HG03060 (cell line): ENCODE results near the gene DNASE1L1.

Experiments used
- ATAC-seq: cut with Tn5 transposase; IDR thresholded peaks from one replicate; pipeline ENCODE4 v1.9.1; 2021; ENCODE audit warnings: low read depth, moderate number of reproducible peaks; ENCODE audit not compliant: unreplicated experiment

DNASE1L1 gene

GRCh38 chrX:154436983-154437752 lies 28.1 kb upstream of the DNASE1L1 start, which contains the start of gene GDI1:
Gene GDI1, plus strand, starts transcription at chrX:154437154. Its CDS starts 101 bp downstream, at chrX:154437255.
- ATAC-seq = no peak

- no peak for ATAC-seq
These were observed 27.4 kb upstream of the DNASE1L1 start for GRCh38 chrX:154436374-154436982.

GRCh38 chrX:154435171-154435733 lies 26.2 kb upstream of the DNASE1L1 start:
- no peak for ATAC-seq

DNA sequence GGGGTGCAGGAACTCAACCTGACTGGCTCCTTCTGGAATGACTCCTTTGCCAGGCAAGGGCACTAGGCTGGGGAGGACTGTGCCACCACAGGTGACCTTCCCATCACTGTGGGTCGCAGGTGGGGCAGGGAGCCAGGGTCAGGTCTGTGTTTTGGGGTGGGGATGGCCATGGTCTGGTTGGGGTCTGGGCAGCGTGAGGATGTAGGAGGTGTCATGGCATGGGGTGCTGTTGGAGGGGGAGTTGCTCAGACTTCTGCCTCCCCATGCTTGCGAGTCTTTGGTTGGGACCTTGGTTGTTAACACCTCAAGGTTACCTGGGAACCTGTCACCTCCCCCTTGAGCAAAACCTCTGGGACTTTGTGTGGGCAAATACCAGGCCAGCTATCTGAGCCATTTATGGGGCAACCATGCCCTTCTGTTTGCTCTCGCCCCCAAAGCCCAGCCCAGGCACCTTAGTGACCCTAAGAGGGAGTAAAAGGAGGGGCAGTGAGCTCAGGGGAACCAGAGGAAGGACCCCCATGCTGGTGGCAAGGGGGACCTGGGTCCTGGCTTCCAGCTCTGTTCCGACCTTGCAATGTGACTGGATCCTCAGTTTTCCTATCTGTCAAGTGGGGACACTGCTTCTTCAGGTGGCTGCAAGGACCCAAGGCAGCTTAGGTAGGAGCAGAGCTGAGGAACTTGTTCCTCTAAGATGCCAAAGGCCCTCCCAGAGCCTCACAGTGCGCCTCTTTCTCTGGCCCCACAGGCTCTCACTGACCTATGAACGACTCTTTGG lies 25.5 kb upstream of the DNASE1L1 start:
- no peak for ATAC-seq

DNA sequence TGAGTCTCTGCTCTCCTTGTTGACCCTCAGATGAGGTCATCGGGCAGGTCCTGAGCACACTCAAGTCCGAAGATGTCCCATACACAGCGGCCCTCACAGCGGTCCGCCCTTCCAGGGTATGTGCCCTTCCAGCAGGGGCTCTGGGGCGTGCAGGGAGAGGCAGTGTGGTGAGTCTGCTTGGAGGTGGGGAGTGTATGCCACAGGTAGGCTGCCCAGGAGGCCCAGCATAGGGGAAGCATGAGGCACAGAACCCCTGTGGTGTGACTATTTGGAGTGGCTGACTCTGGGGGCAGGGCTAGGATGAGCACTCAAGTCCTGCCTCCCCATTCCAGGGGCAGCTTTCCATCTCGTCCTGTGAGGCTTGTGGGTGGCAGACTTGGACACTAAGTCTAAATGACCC lies 24.6 kb upstream of the DNASE1L1 start:
- no peak for ATAC-seq

- no peak for ATAC-seq
These were observed 23.2 kb upstream of the DNASE1L1 start for GRCh38 chrX:154432210-154432609.

DNA sequence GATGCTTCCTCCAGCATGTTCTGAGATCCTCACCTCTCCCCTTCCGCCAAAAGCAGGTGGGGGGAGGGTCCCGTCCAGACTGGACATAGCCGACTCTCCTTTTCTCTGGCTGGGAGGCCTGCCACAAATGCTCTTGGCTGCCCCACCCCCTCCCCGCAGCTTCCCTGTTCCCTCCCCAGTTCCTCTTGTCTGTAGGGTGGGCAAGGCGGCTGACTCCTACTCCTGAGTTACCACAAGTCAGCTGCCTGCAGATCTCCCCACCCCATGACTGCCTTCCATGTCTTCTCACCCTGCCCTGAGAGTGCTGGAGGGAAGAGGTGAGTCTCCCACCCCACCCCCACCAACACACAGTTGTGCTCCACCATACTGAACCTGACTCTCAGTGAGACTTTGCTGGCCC lies 22.3 kb upstream of the DNASE1L1 start:
- no peak for ATAC-seq

DNA sequence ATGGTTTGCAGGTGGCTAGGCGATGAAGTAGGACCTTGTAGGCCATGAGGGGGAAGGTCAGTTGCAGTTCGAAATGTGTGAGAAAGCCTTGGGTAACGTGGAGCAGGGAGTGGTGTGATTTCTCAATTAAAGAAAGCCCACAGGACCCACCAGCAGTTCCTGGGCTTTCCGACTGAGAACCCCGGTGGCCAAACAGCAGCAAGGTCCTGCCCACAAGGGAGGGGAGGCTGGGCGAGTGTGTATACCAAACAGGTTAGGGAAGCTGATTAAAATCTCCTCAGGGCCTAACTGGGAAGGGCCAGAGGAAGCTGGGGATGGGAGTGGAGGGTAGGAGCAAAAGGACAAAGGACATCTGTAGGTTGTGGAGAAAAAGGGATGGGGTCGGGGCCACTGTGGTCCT lies 21.9 kb upstream of the DNASE1L1 start:
- ATAC-seq = no peak

- ATAC-seq = no peak
These were observed 21.4 kb upstream of the DNASE1L1 start for GRCh38 chrX:154430479-154430878.

- no peak for ATAC-seq
These were observed 20.7 kb upstream of the DNASE1L1 start for GRCh38 chrX:154429711-154430110.

DNA sequence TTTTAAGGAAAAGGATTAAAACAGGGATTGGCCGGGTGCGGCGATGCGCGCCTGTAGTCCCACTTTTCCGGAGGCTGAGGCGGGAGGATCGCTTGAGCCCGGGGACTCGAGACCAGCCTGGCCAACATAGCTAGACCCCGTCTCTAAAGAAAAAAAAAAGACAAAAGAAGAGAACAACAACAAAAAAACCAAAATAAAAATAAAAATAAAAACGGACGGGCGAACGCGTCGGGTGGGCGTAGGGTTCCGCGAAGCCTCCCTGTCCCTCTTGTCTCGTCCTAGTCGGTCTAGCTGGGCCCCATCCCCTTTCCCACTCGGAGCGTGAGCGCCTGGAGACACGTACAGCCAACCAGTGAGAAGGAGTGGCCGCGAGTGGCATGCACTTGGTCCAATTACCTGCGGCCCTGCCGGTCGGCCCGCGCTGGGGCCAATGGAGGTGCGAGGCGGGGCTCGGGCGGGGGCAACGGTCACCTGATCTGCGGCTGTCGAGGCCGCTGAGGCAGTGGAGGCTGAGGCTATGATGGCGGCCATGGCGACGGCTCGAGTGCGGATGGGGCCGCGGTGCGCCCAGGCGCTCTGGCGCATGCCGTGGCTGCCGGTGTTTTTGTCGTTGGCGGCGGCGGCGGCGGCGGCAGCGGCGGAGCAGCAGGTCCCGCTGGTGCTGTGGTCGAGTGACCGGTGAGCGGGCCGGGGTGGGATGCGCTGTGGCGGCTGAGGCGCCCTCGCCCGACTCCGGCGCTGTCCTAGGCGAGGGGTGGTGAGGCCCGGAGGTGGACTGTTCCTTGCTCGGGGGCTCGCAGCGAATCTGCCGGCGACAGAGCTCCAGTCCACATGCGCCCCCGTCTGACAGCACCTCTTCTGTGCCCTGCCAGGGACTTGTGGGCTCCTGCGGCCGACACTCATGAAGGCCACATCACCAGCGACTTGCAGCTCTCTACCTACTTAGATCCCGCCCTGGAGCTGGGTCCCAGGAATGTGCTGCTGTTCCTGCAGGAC lies 19.4 kb upstream of the DNASE1L1 start, which contains the start of gene ATP6AP1:
TSS of gene ATP6AP1 (plus strand) at position 502 of the 996 bp plus-strand sequence. CDS start at position 518, 16 bp downstream.
- ATAC-seq = peak; percentile 73

DNA sequence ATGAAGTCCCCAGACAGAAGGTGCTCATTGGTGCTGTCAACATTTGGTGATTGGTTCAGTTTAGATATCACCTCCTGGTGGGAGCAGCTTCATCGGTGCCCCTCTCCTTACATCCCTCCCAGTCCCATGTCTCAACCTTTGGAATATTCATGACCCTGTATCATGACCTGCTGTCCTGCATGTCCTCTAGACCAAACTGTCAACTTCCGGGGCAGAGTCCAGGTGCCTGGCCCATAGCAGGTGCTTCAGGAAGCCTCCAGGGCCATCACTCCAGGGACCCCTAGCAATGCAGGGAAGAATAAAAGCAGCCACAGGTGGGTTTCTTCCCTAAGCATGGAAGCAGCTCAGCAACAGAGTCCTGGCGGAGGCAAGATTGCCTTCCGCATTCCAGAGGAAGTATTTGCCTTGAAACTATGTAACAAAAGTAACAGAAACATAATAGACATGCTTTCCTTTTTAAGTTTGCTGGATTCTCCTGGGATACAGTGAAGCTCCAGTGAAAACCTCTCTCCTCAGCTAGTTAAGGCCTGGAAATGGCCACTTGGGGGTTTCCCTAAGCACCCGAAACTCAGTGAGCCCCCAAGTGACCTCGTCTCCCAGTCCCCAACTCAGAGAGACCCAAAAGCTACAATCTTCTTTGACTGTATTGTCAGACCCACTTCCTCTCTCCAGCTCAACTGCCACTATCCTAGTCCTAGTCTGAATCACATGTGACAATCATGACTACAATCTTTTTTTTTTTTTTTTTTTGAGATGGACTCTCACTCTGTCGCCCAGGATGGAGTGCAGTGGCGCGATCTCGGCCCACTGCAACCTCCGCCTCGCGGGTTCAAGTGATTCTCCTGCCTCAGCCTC lies 18.1 kb upstream of the DNASE1L1 start:
- ATAC-seq = no peak

DNA sequence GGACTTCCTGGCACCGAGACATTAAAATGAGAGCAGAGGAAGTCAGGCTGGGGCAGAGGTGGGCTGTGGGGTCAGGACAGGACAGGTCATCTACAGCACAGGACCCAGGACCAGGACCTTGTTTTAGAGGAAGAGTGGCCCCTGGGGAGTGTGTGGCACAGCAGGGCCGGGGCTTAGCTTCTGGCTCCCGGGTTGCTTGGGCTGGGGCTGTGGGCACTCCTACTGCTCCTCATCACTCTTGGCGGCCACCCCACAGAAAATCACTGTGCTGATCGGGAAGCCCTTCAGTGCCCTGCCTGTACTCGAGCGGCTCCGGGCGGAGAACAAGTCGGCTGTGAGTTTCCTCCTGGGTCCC lies 11.3 kb upstream of the DNASE1L1 start:
- no peak for ATAC-seq

- ATAC-seq = no peak
These were observed 10.8 kb upstream of the DNASE1L1 start for GRCh38 chrX:154419688-154420401.

- ATAC-seq = no peak
These were observed 10.1 kb upstream of the DNASE1L1 start for GRCh38 chrX:154419189-154419588.

DNA sequence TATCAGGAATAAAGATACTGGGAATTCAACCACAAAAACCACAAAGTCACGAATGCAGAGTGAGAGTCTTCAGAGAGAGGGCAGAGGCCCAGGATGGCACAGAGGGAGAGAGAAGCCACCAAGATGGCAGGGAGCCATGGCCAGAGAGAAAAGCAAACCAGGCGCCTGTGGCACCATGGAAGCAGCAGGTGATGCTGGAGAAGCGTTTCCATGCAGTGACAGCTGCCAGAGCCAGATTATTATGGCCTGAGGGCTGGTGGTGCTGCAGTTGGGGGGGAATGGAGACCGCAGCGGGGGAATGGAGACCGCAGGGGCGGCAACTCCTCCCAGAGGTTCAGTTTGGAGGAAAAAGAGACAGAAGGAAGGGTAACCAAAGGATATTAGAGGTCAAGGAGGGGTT lies 8.1 kb upstream of the DNASE1L1 start:
- ATAC-seq = no peak

GRCh38 chrX:154413142-154413541 lies 4.1 kb upstream of the DNASE1L1 start:
- ATAC-seq = no peak

- ATAC-seq = no peak
These were observed 3.4 kb upstream of the DNASE1L1 start for GRCh38 chrX:154412468-154412867.
